H1 (cell line): Measurements from ENCODE around the gene SFR1. TPM values are rescaled to one million over a fixed set of nuclear protein-coding genes. Genes with fewer than 3 reads are reported as not detected.
A peak's percentile ranks its signal among the peaks of the same experiment; 100 is the strongest.

Experiments
- CTCF ChIA-PET: fragments of 300-600 bp; sonication (Branson Sonifier 250); formaldehyde crosslinking; loops from one replicate; lab custom pipeline; 2021; ENCODE audit not compliant: partially characterized antibody; lab: Charles Lee
- POLR2A ChIA-PET: fragments of 300-600 bp; sonication (Branson Sonifier 250); formaldehyde crosslinking; loops from one replicate; lab custom pipeline; 2021; ENCODE audit warnings: inconsistent platforms; ENCODE audit not compliant: partially characterized antibody; lab: Charles Lee
- DNase-seq, 2 experiments: peaks; one replicate each; pipeline versions ENCODE4 v3.0.0 to v3.0.0-alpha.2; 2010 to 2022; ENCODE audit warnings: low spot score in 2 of 2, low read depth in 1 of 2, mixed read lengths in 1 of 2
- FAIRE-seq: peaks from 2 replicates; lab custom pipeline; 2011; peaks lifted over from hg19 to GRCh38; lab: Jason Lieb, UNC
- H2AFZ ChIP-seq: 2 replicates; pipeline ENCODE4 v1.8.1; 2012; ENCODE audit warnings: low read length, inconsistent platforms
- H2AK5ac ChIP-seq: 2 replicates; pipeline ENCODE4 v1.6.1; 2013; ENCODE audit warnings: low read depth, low read length
- H2BK120ac ChIP-seq: replicated peaks from 2 replicates; pipeline ENCODE3; 2013; ENCODE audit warnings: low read depth, low read length, inconsistent platforms
- H2BK12ac ChIP-seq: 2 replicates; pipeline ENCODE4 v1.6.1; 2013; ENCODE audit warnings: low read depth, low read length
- H2BK15ac ChIP-seq: 2 replicates; pipeline ENCODE4 v1.6.1; 2013; ENCODE audit warnings: low read length
- H2BK20ac ChIP-seq: 2 replicates; pipeline ENCODE4 v1.6.1; 2013; ENCODE audit warnings: low read length
- H2BK5ac ChIP-seq: 2 replicates; pipeline ENCODE4 v1.6.1; 2013; ENCODE audit warnings: low read depth, low read length
- H3K14ac ChIP-seq: 2 replicates; pipeline ENCODE4 v1.6.1; 2013; ENCODE audit warnings: inconsistent platforms; ENCODE audit not compliant: insufficient read length
- H3K18ac ChIP-seq: 2 replicates; pipeline ENCODE4 v1.6.1; 2013; ENCODE audit warnings: low read length; ENCODE audit errors: extremely low read depth
- H3K23ac ChIP-seq: 2 replicates; pipeline ENCODE4 v1.6.1; 2013; ENCODE audit warnings: inconsistent platforms; ENCODE audit not compliant: insufficient read length
- H3K23me2 ChIP-seq: 2 replicates; pipeline ENCODE4 v1.6.1; 2013; ENCODE audit warnings: low read depth, low read length
- H3K27ac ChIP-seq: 2 replicates; pipeline ENCODE4 v1.6.1; 2011; ENCODE audit warnings: low read depth, low read length, inconsistent platforms
- H3K27me3 ChIP-seq, 4 experiments: replicated peaks in 1 of 4; 1 replicate in 1 of 4; 2 replicates in 3 of 4; pipeline versions ENCODE4 v1.6.1 to v1.8.1; 2011 to 2013; ENCODE audit warnings: low read length in 3 of 4, mild to moderate bottlenecking in 3 of 4, inconsistent platforms in 2 of 4, mixed read lengths in 2 of 4, moderate library complexity in 1 of 4; ENCODE audit not compliant: control insufficient read depth in 3 of 4, insufficient read depth in 3 of 4; ENCODE audit errors: extremely low read depth in 1 of 4
- H3K36me3 ChIP-seq, 4 experiments: 2 replicates each; pipeline versions ENCODE4 v1.6.1 to v1.8.1; 2011 to 2013; ENCODE audit warnings: mild to moderate bottlenecking in 4 of 4, low read length in 3 of 4, moderate library complexity in 2 of 4, control low read depth in 1 of 4, inconsistent platforms in 1 of 4; ENCODE audit not compliant: insufficient read depth in 4 of 4, control insufficient read depth in 2 of 4
- H3K4ac ChIP-seq: replicated peaks from 2 replicates; pipeline ENCODE3; 2013; ENCODE audit warnings: low read length, low read depth, mixed read lengths, inconsistent platforms; ENCODE audit not compliant: insufficient read length
- H3K4me1 ChIP-seq, 4 experiments: replicated peaks in 1 of 4; 1 replicate in 1 of 4; 2 replicates in 3 of 4; pipeline versions ENCODE4 v1.6.1 to v1.8.1; 2011 to 2013; ENCODE audit warnings: low read length in 3 of 4, inconsistent platforms in 2 of 4, mixed read lengths in 1 of 4; ENCODE audit not compliant: insufficient read depth in 4 of 4, control insufficient read depth in 3 of 4
- H3K4me2 ChIP-seq, 2 experiments: 2 replicates each; pipeline versions ENCODE4 v1.6.1 to v1.8.1; 2011 to 2013; ENCODE audit warnings: low read depth in 2 of 2, low read length in 2 of 2, control low read depth in 1 of 2, inconsistent platforms in 1 of 2, mild to moderate bottlenecking in 1 of 2; ENCODE audit not compliant: insufficient read depth in 1 of 2
- H3K4me3 ChIP-seq, 4 experiments: fragments of 200-600, 300-600 bp in 1 of 4; sonication (generic), shearing (Covaris generic), sonication (Bioruptor Twin) in 1 of 4; 2 replicates each; pipeline versions ENCODE4 v1.5.1 to v1.8.1; 2011 to 2016; ENCODE audit warnings: low read length in 4 of 4, low read depth in 3 of 4, control low read depth in 2 of 4, inconsistent platforms in 2 of 4, mild to moderate bottlenecking in 2 of 4, mixed read lengths in 1 of 4, moderate library complexity in 1 of 4; ENCODE audit not compliant: insufficient read depth in 2 of 4; ENCODE audit errors: extremely low read depth in 1 of 4
- H3K56ac ChIP-seq: replicated peaks from 2 replicates; pipeline ENCODE3; 2013; ENCODE audit warnings: low read depth, mild to moderate bottlenecking, mixed read lengths, low read length, inconsistent platforms; ENCODE audit not compliant: insufficient read length
- H3K79me1 ChIP-seq: 2 replicates; pipeline ENCODE4 v1.6.1; 2013; ENCODE audit warnings: low read depth, low read length, control low read depth
- H3K79me2 ChIP-seq, 2 experiments: 2 replicates each; pipeline versions ENCODE4 v1.6.1 to v1.8.1; 2012 to 2013; ENCODE audit warnings: low read length in 2 of 2, mild to moderate bottlenecking in 2 of 2, inconsistent platforms in 1 of 2; ENCODE audit not compliant: insufficient read depth in 2 of 2, control insufficient read depth in 1 of 2
- H3K9ac ChIP-seq, 4 experiments: replicated peaks in 1 of 4; 1 replicate in 1 of 4; 2 replicates in 3 of 4; pipeline versions ENCODE4 v1.6.1 to v1.8.1; 2011 to 2013; ENCODE audit warnings: low read depth in 3 of 4, low read length in 3 of 4, control low read depth in 2 of 4, mild to moderate bottlenecking in 2 of 4, moderate library complexity in 2 of 4, inconsistent platforms in 1 of 4; ENCODE audit errors: extremely low read depth in 1 of 4
- H3K9me3 ChIP-seq, 2 experiments: 2 replicates each; pipeline versions ENCODE4 v1.6.1 to v1.8.1; 2012 to 2013; ENCODE audit warnings: mild to moderate bottlenecking in 2 of 2, moderate library complexity in 2 of 2, control low read depth in 1 of 2, inconsistent platforms in 1 of 2, low read depth in 1 of 2, low read length in 1 of 2, mixed read lengths in 1 of 2; ENCODE audit not compliant: insufficient read depth in 2 of 2
- H4K20me1 ChIP-seq, 2 experiments: replicated peaks in 1 of 2; 2 replicates each; pipeline versions ENCODE3 to v1.8.1; 2011 to 2013; ENCODE audit warnings: inconsistent platforms in 2 of 2, low read length in 2 of 2, mild to moderate bottlenecking in 1 of 2; ENCODE audit not compliant: insufficient read depth in 2 of 2, control insufficient read depth in 1 of 2
- H4K5ac ChIP-seq: 2 replicates; pipeline ENCODE4 v1.6.1; 2013; ENCODE audit warnings: low read length, low read depth, mixed read lengths, inconsistent platforms; ENCODE audit not compliant: insufficient read length
- H4K8ac ChIP-seq: 2 replicates; pipeline ENCODE4 v1.8.0; 2013; ENCODE audit warnings: mild to moderate bottlenecking, moderate library complexity, low read length, inconsistent platforms; ENCODE audit not compliant: insufficient read depth; ENCODE audit errors: extremely low read depth
- H4K91ac ChIP-seq: replicated peaks from 2 replicates; pipeline ENCODE3; 2013; ENCODE audit warnings: low read length, mixed read lengths, inconsistent platforms; ENCODE audit not compliant: insufficient read length
- ASH2L ChIP-seq: fragments of 200-600, 300-600 bp; sonication (generic); IDR thresholded peaks from one replicate; pipeline ENCODE4 v1.7.1; 2017; ENCODE audit warnings: low read length
- CTBP2 ChIP-seq: IDR thresholded peaks from 2 replicates; pipeline ENCODE4 v1.7.0; 2011; ENCODE audit warnings: borderline replicate concordance, mild to moderate bottlenecking, moderate library complexity, mixed read lengths, low read length; ENCODE audit not compliant: insufficient read depth, insufficient read length
- KDM4A ChIP-seq: IDR thresholded peaks from one replicate; pipeline ENCODE4 v1.7.1; 2012; ENCODE audit warnings: low read depth, mild to moderate bottlenecking, moderate library complexity, low read length, inconsistent platforms; ENCODE audit not compliant: severe bottlenecking
- PHF8 ChIP-seq: fragments of 200-600 bp; sonication (generic); conservative IDR thresholded peaks from 2 replicates; pipeline ENCODE4 v1.7.1; 2012; ENCODE audit warnings: low read depth, mild to moderate bottlenecking, inconsistent platforms, low read length, moderate library complexity
- POLR2A ChIP-seq, 2 experiments: IDR thresholded peaks; 1 replicate in 1 of 2; 2 replicates in 1 of 2; pipeline ENCODE4 v1.6.1; 2011; ENCODE audit warnings: low read depth in 2 of 2, low read length in 2 of 2, mild to moderate bottlenecking in 2 of 2; ENCODE audit errors: control extremely low read depth in 1 of 2
- RFX5 ChIP-seq: IDR thresholded peaks from 2 replicates; pipeline ENCODE4 v1.6.1; 2011; ENCODE audit warnings: low read depth, low read length, improper control_type of control experiment, borderline replicate concordance
- SAP30 ChIP-seq: fragments of 300-600 bp; sonication (generic); IDR thresholded peaks from 2 replicates; pipeline ENCODE4 v1.7.1; 2012; ENCODE audit warnings: low read length, moderate library complexity, mild to moderate bottlenecking, inconsistent platforms; ENCODE audit not compliant: insufficient read depth, insufficient replicate concordance
- SUZ12 ChIP-seq: fragments of 200-600 bp; sonication (generic); IDR thresholded peaks from 2 replicates; pipeline ENCODE4 v1.6.1; 2012; ENCODE audit warnings: mild to moderate bottlenecking, inconsistent platforms, low read length, moderate library complexity, mixed read lengths
- TAF7 ChIP-seq: optimal IDR thresholded peaks from 2 replicates; pipeline ENCODE3; 2011; ENCODE audit warnings: low read depth, mild to moderate bottlenecking, inconsistent platforms, low read length, moderate library complexity, borderline replicate concordance
- WGBS, 2 experiments: shearing (Covaris generic) in 1 of 2; methylation state at CpG; one replicate each; pipeline versions ENCODE4 v1.1.6 to v1.1.7; 2013 to 2015; ENCODE audit warnings: low lambda C conversion rate in 2 of 2, mixed read lengths in 2 of 2, inconsistent platforms in 1 of 2, low coverage in 1 of 2, missing lambda C conversion rate in 1 of 2; ENCODE audit not compliant: insufficient replicate concordance in 2 of 2, insufficient coverage in 1 of 2, insufficient read length in 1 of 2; ENCODE audit errors: extremely low coverage in 1 of 2, missing lambda C conversion rate in 1 of 2; 5-methylcytosine and 5-hydroxymethylcytosine counted together
- polyA plus RNA-seq, 7 experiments: library from polyadenylated mRNA; depleted of rRNA in 3 of 7; stranded (reverse) in 5 of 7; unstranded in 2 of 7; fragments of >200 nt in 5 of 7; fragments of 200-250 nt in 2 of 7; gene quantifications; 1 replicate in 5 of 7; 2 replicates in 1 of 7; 4 replicates in 1 of 7; pipeline versions ENCODE4 v1.2.1 to v1.2.3, GENCODE V29; 2011 to 2013; ENCODE audit warnings: missing spikeins in 2 of 7, mixed read lengths in 2 of 7
- total RNA-seq: library from RNA; stranded (reverse); fragmentation: NEBNext Ultra II Directional; extraction: Animal tissue kit (Norgen Biotek cat#: 25700); gene quantifications from 2 replicates; pipeline ENCODE4 v1.2.1, GENCODE V29; 2021

SFR1 gene
- total and polyA plus RNA-seq, 2 of the 8 experiments (the other 6 are each of a cell fraction or from before 2014, with no cell fraction given): 3.4 to 7.7 TPM

GRCh38 chr10:104122225-104123107, 495 bp downstream of the SFR1 start:
- Histone ChIP-seq H4K5ac (peak overlapping the region; percentile 89), H3K27me3 (no peaks in the 10 kb centered on the region), H2BK120ac (peak overlapping the region; percentile 76), H3K4ac (no peak overlapping the region), H3K23me2 (peaks cover 5% of the 10 kb centered on the region), H2BK15ac (no peak overlapping the region; the same call in 1 of the 2 replicates), H3K9ac (peak overlapping the region; percentile 91 to 98 (median 92)), H3K79me2 (no peaks in the 10 kb centered on the region), H2BK12ac (no peak overlapping the region), H2AK5ac (no peak overlapping the region), H2BK20ac (no peak overlapping the region), H3K4me2 (peak overlapping the region; percentile 80 to 92), H2AFZ (peak overlapping the region; percentile 60; the same call in 1 of the 2 replicates), H3K18ac (peak overlapping the region; percentile 89; the same call in 1 of the 2 replicates), H3K14ac (no peak overlapping the region), H4K20me1 (no peaks in the 10 kb centered on the region), H2BK5ac (peak overlapping the region; percentile 57), H3K4me1 (peaks cover 0 to 8% (median 4%) of the 10 kb centered on the region in 4 experiments; a peak in 4 of 7 replicates), H3K4me3 (peak overlapping the region; percentile 68 to 96 (median 88)), H3K79me1 (no peaks in the 10 kb centered on the region), H3K9me3 (no peaks in the 10 kb centered on the region), H3K36me3 (no peaks in the 10 kb centered on the region; a peak in 1 of 8 replicates), H3K56ac (peak overlapping the region; percentile 62), H3K27ac (peak overlapping the region; percentile 94), H4K8ac (peak overlapping the region; percentile 98; the same call in 1 of the 2 replicates), H3K23ac (no peak overlapping the region), H4K91ac (peak overlapping the region; percentile 92)
- 21% methylated on average over 23 of the region's 23 CpGs; no CpG with 5 or more reads in 1 of the 2 experiments for WGBS, 2 experiments
- FAIRE-seq (peak; percentile 57), DNase-seq (no peak)
- POLR2A ChIA-PET: interaction anchor here (0.7 to 3.9 kb wide), 37 partner anchors 7 to 242 kb away, joined by 3 to 43 read pairs (median 5); partner anchors contain the start of genes GSTO1 and GSTO2
- CTCF ChIA-PET: interaction anchor here (0.6 to 8.6 kb wide), 27 partner anchors 9 to 488 kb away, joined by 3 to 43 read pairs (median 4); no protein-coding TSS in a partner anchor
- peak; percentile 63 for TF ChIP-seq TAF7
- TF ChIP-seq CTBP2: no peak
- peak in 1 of 2 experiments; percentile 39; a peak in 1 of 3 replicates for TF ChIP-seq POLR2A (IDR thresholded peaks at IDR 0.05; ENCODE audit: control extremely low read depth in 1 of 2, low read depth in 2 of 2, low read length in 2 of 2)
- TF ChIP-seq RFX5: no peak
- peak; percentile 82 for TF ChIP-seq PHF8
- peak; percentile 75 for TF ChIP-seq ASH2L
- no peak for TF ChIP-seq SUZ12
- TF ChIP-seq KDM4A: peak; percentile 10
- peak; percentile 53 for TF ChIP-seq SAP30
